Camera-type eye (tissue), 1 donor: ENCODE measurements around the gene CYP2F1. TPM values are rescaled to one million over a fixed set of nuclear protein-coding genes. Genes with fewer than 3 reads are reported as not detected.

Source experiments
- total RNA-seq: library from RNA; depleted of rRNA; stranded (reverse); fragments of >200 nt; gene quantifications from one replicate; pipeline ENCODE4 v1.2.3, GENCODE V29; 2014

The CYP2F1 gene
- total RNA-seq, result 0.77 TPM

DNA sequence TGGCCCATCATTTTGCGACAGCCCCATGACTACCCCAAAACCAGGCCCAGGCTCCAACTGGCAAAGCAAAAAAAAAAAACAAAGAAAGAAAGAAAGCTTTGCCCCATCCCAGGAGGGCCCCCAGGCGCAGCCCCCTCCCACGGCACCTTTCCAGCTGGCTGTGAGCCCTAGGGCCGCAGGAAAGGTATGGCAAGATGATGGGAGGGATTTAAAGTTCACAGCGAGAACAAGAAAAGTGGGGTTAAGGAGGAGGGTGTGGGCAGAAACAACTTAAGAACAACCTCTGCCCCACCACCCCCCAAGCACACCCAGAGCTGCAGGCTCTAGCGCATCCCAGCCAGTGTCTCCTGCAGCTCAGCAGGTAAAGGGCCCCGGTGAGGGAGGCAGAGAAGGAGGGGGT, at the start of gene CYP2F1:
CYP2F1 (plus strand) TSS at position 301 of the 400 bp plus-strand sequence. CDS start 1,757 bp downstream, outside the sequence.

DNA sequence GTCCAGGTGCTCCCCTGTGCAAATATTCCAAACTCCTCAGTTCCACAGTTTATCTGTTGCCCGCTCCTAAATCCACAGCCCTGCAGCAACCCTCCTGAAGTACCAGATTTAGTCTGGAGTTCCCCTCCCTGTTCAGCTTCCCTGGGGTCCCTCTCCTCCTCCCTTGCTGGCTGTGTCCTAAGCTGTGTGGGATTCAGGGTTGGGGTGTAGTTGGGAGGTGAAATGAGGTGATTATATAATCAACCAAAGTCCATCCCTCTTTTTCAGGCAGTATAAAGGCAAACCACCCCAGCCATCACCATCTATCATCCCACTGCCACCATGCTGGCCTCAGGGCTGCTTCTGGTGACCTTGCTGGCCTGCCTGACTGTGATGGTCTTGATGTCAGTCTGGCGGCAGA, 26.1 kb upstream of the CYP2F1 start, which contains the start of gene CYP2A13:
CYP2A13 (plus strand) TSS at position 301 of the 400 bp plus-strand sequence; CDS start at position 322, 21 bp downstream.

Other genes with a start within 250 kb of the CYP2F1 start
- not detected for gene CYP2A7, start 232.2 kb upstream of the CYP2F1 start, total RNA-seq
- not detected for gene CYP2B6, start 123.2 kb upstream of the CYP2F1 start, total RNA-seq
- gene CYP2A13, start 26.0 kb upstream of the CYP2F1 start, total RNA-seq, result not detected
- 1.5 TPM for gene CYP2S1, start 78.8 kb downstream of the CYP2F1 start, total RNA-seq
- 46.5 TPM for gene AXL, start 104.8 kb downstream of the CYP2F1 start, total RNA-seq
- gene HNRNPUL1, start 149.9 kb downstream of the CYP2F1 start, total RNA-seq, result 172 TPM
- 17.5 TPM for gene CCDC97, start 195.7 kb downstream of the CYP2F1 start, total RNA-seq
- 15.0 TPM for gene TGFB1, start 239.5 kb downstream of the CYP2F1 start, total RNA-seq
- 8.9 TPM for gene B9D2, start 249.7 kb downstream of the CYP2F1 start, total RNA-seq